Gastrocnemius medialis (tissue), 4 donors: ENCODE results near the gene MTHFD2L. TPM values are rescaled to one million over a fixed set of nuclear protein-coding genes. Genes with fewer than 3 reads are reported as not detected.

Experiments used
- ATAC-seq, 2 donors: fragments of 150-250 bp; one replicate each; pipeline ENCODE4 v1.9.1; 2016
- DNase-seq, 2 donors: peaks; one replicate each; pipeline ENCODE4 v3.0.0-alpha.2; 2019
- H3K27ac ChIP-seq, 4 donors: fragments of 200-600 bp; sonication (generic); 1 replicate in 1 of 4; 2 replicates in 3 of 4; pipeline ENCODE4 v1.5.1; 2016 to 2018; ENCODE audit warnings: mild to moderate bottlenecking in 2 of 4, moderate library complexity in 1 of 4
- H3K27me3 ChIP-seq, 3 donors: fragments of 200-600 bp; sonication (generic) in 2 of 3; 1 replicate in 1 of 3; 2 replicates in 2 of 3; pipeline versions ENCODE4 v1.5.1 to v1.6.0; 2016 to 2019; ENCODE audit warnings: mild to moderate bottlenecking in 1 of 3, moderate library complexity in 1 of 3
- H3K36me3 ChIP-seq, 2 donors: fragments of 200-600 bp; sonication (generic) in 1 of 2; one replicate each; pipeline ENCODE4 v1.5.1; 2017 to 2018
- H3K4me1 ChIP-seq, 2 donors: fragments of 200-600 bp; sonication (generic) in 1 of 2; one replicate each; pipeline ENCODE4 v1.5.1; 2016 to 2017; ENCODE audit warnings: mild to moderate bottlenecking in 2 of 2
- H3K4me3 ChIP-seq, 4 donors: fragments of 200-600 bp; sonication (generic) in 3 of 4; 1 replicate in 1 of 4; 2 replicates in 3 of 4; pipeline ENCODE4 v1.5.1; 2016 to 2019; ENCODE audit warnings: mild to moderate bottlenecking in 2 of 4
- H3K9me3 ChIP-seq, 3 donors: fragments of 200-600 bp; sonication (generic) in 2 of 3; 1 replicate in 1 of 3; 2 replicates in 2 of 3; pipeline ENCODE4 v1.5.1; 2016 to 2019
- POLR2A ChIP-seq, 2 donors: fragments of 450-650 bp; IDR thresholded peaks; one replicate each; pipeline ENCODE4 v1.6.1; 2017; ENCODE audit warnings: antibody characterized with exemption in 2 of 2, mild to moderate bottlenecking in 2 of 2, moderate library complexity in 2 of 2
- in situ Hi-C, 4 donors: fragments of 200-750 bp; cut with MboI; loops; one replicate each; pipeline versions ENCODE4 v1.15.0 to v1.8.0; 2017; ENCODE audit warnings: low sequenced_read_pairs in 4 of 4
- intact Hi-C: fragments of 100-400 bp; cut with DNase I; formaldehyde crosslinking; loops from one replicate; pipeline ENCODE4 v1.15.1; 2023; ENCODE audit warnings: low total_unique reads
- total RNA-seq, 4 donors: library from RNA; depleted of rRNA; stranded (reverse); fragments of >200 nt; gene quantifications; one replicate each; pipeline versions ENCODE4 v1.1.0 to v1.2.3, GENCODE V29; 2016
- TF ChIP-seq, protein P1 (sequence below), 5 experiments: fragments of 450-650 bp in 3 of 5; fragments of 200-600 bp in 2 of 5; sonication (generic) in 2 of 5; IDR thresholded peaks in 4 of 5; conservative IDR thresholded peaks in 1 of 5; 1 replicate in 4 of 5; 2 replicates in 1 of 5; pipeline ENCODE4 v1.5.1; 2016 to 2019; ENCODE audit warnings: antibody characterized with exemption in 5 of 5, mild to moderate bottlenecking in 3 of 5, moderate library complexity in 3 of 5

The MTHFD2L gene
- total RNA-seq, 4 donors from 2014 or later, result 7.0 to 11.0 (median 7.8) TPM

DNA sequence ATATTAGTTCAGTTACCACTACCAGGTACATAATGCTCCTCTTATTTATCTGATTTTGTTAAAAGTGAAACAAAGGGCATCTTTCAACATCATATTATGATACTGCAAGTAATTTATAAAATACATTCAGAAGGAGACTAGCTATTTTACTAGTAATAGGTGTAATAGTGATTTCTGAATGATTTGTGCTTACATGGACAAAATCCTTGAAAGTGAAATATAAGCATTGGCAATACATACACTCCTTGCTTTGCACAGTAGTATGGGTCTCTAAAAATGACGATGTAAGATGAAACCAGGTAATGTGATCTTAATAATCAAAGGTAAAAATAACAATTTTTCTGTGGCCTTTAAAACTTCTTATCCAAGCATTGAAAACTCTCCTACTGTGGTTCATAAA, 17.5 kb downstream of the MTHFD2L start:
- ATAC-seq (no peak), DNase-seq (no peak)
- no peaks in the 10 kb centered on the region for H3K36me3 ChIP-seq
- in situ Hi-C loops, result loop anchor here in 1 of 4 donors (25.0 kb wide), 2 partner anchors 137 to 362 kb away; partner anchors contain the start of gene EPGN
- no peaks in the 10 kb centered on the region for H3K9me3 ChIP-seq
- H3K4me3 ChIP-seq, result no peak overlapping the region
- intact Hi-C loops, result no loop called here
- no peak for TF ChIP-seq POLR2A (IDR thresholded peaks at IDR 0.05)
- TF ChIP-seq, protein P1, sequence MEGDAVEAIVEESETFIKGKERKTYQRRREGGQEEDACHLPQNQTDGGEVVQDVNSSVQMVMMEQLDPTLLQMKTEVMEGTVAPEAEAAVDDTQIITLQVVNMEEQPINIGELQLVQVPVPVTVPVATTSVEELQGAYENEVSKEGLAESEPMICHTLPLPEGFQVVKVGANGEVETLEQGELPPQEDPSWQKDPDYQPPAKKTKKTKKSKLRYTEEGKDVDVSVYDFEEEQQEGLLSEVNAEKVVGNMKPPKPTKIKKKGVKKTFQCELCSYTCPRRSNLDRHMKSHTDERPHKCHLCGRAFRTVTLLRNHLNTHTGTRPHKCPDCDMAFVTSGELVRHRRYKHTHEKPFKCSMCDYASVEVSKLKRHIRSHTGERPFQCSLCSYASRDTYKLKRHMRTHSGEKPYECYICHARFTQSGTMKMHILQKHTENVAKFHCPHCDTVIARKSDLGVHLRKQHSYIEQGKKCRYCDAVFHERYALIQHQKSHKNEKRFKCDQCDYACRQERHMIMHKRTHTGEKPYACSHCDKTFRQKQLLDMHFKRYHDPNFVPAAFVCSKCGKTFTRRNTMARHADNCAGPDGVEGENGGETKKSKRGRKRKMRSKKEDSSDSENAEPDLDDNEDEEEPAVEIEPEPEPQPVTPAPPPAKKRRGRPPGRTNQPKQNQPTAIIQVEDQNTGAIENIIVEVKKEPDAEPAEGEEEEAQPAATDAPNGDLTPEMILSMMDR (IDR thresholded peaks at IDR 0.05 in 4 of 5, conservative IDR thresholded peaks at IDR 0.05 in 1 of 5), result no peak
- H3K27me3 ChIP-seq, result no peaks in the 10 kb centered on the region
- no peak overlapping the region for H3K27ac ChIP-seq
- H3K4me1 ChIP-seq, result no peaks in the 10 kb centered on the region

DNA sequence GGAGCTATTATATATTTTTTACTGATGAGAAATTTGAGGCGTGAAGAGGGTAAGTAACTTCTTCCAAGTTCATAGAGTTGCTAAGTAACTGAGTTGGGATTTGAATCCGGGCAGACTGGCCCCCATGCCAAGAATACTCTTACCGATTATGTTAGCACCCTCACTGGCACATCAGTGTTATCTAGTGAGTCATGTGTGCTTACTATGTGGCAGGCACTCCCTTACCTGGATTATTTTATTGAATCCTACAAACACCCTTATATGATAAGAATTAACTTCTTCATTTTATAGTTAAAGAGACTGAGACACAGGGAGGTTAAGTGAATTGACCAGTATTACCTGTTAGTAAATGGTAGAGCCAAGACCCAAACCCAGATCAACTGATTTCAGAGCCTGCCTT, 20.9 kb downstream of the MTHFD2L start:
- Histone ChIP-seq H3K36me3 (no peaks in the 10 kb centered on the region), H3K27me3 (no peaks in the 10 kb centered on the region), H3K4me3 (no peak overlapping the region), H3K4me1 (no peaks in the 10 kb centered on the region), H3K9me3 (no peaks in the 10 kb centered on the region), H3K27ac (no peak overlapping the region)
- ATAC-seq (no peak), DNase-seq (no peak)
- TF ChIP-seq, protein P1 (IDR thresholded peaks at IDR 0.05 in 4 of 5, conservative IDR thresholded peaks at IDR 0.05 in 1 of 5), result no peak
- TF ChIP-seq POLR2A (IDR thresholded peaks at IDR 0.05), result no peak
- in situ Hi-C loops, result loop anchor here in 1 of 4 donors (25.0 kb wide), 2 partner anchors 134 to 359 kb away; partner anchors contain the start of gene EPGN
- intact Hi-C loops, result no loop called here

DNA sequence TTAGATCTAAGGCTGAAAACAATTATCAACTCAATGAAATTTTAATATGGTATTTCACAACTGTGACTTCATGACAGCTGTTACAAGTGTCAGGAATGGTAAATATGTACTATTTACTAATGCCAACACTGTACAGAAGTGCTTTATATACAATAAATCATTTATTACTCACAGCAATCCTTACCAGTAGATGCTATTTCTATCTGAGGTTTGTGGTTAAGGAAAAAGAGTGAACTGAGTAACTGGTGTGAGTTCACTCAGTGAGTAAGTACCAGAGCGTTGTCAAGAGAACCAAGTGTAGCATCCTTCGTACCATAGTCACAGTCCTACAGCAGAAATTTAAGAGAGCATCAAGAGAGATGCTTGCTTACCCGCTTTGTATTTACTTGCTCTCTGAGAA, 23.3 kb downstream of the MTHFD2L start:
- no peaks in the 10 kb centered on the region for H3K9me3 ChIP-seq
- in situ Hi-C loops, result loop anchor here in 1 of 4 donors (25.0 kb wide), 2 partner anchors 131 to 356 kb away; partner anchors contain the start of gene EPGN
- ATAC-seq, result no peak
- no peak for DNase-seq
- no peaks in the 10 kb centered on the region for H3K27me3 ChIP-seq
- no peaks in the 10 kb centered on the region for H3K4me1 ChIP-seq
- H3K4me3 ChIP-seq, result no peak overlapping the region
- no peak overlapping the region for H3K27ac ChIP-seq
- TF ChIP-seq, protein P1 (IDR thresholded peaks at IDR 0.05 in 4 of 5, conservative IDR thresholded peaks at IDR 0.05 in 1 of 5), result no peak
- no peak for TF ChIP-seq POLR2A (IDR thresholded peaks at IDR 0.05)
- intact Hi-C loops, result no loop called here
- no peaks in the 10 kb centered on the region for H3K36me3 ChIP-seq

DNA sequence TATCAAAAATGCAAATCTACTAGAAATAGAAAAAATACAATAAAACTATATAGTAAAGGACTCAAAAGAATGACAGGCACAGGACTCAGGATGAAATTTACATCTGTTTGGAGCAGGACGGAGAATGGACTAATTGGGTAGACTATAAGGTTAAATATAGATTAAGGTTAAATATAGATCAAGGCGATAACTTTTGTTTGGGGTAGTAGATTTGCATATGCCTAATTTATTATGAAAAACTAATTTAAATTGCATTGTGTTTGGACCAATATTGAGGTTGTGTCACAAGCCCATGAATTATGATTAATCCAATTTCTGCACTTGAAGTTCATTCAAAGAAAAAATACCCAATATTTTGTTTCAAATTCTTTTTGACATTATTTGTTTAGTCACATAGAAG, 31.0 kb downstream of the MTHFD2L start:
- ATAC-seq (no peak), DNase-seq (no peak)
- H3K27ac ChIP-seq, result no peak overlapping the region
- H3K4me1 ChIP-seq, result no peaks in the 10 kb centered on the region
- TF ChIP-seq POLR2A (IDR thresholded peaks at IDR 0.05), result no peak
- TF ChIP-seq, protein P1 (IDR thresholded peaks at IDR 0.05 in 4 of 5, conservative IDR thresholded peaks at IDR 0.05 in 1 of 5), result no peak
- intact Hi-C loops, result no loop called here
- H3K36me3 ChIP-seq, result no peaks in the 10 kb centered on the region
- no peak overlapping the region for H3K4me3 ChIP-seq
- in situ Hi-C loops, result loop anchor here in 1 of 4 donors (25.0 kb wide), 2 partner anchors 123 to 348 kb away; partner anchors contain the start of gene EPGN
- no peaks in the 10 kb centered on the region for H3K27me3 ChIP-seq
- no peaks in the 10 kb centered on the region for H3K9me3 ChIP-seq
